D721Med (cell line): ENCODE data around the gene NUP93.

Experiments used
- DNase-seq: peaks from one replicate; pipeline ENCODE4 v3.0.0; 2011; ENCODE audit warnings: low spot score; ENCODE audit not compliant: insufficient read length
- FAIRE-seq: peaks from 2 replicates; lab custom pipeline; 2011; peaks lifted over from hg19 to GRCh38; lab: Jason Lieb, UNC
- TF ChIP-seq, protein P1 (sequence below): IDR thresholded peaks from 2 replicates; pipeline ENCODE4 v1.5.1; 2012; ENCODE audit warnings: mild to moderate bottlenecking, control low read depth; ENCODE audit not compliant: insufficient read depth; ENCODE audit errors: missing control alignments

Gene NUP93

DNA sequence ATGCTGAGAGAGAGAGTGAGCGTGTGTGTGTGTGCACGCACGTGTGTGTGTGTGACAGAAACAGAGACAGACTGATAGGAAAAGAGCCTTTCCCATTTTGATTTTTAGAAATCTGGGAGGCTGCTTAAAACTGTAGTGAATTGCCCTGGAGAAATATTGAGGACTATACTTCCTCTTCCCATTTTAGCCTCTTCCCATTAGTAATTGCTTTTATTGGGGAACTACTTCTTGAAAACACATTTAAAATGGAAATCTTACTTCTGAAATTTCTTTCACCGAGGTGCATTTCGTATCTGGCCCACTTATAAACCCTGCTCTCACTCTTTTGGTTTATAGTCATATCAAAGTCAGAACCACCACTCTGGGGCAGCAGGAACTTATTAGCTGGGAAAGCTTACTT lies 47.1 kb downstream of the NUP93 start:
- TF ChIP-seq, protein P1, sequence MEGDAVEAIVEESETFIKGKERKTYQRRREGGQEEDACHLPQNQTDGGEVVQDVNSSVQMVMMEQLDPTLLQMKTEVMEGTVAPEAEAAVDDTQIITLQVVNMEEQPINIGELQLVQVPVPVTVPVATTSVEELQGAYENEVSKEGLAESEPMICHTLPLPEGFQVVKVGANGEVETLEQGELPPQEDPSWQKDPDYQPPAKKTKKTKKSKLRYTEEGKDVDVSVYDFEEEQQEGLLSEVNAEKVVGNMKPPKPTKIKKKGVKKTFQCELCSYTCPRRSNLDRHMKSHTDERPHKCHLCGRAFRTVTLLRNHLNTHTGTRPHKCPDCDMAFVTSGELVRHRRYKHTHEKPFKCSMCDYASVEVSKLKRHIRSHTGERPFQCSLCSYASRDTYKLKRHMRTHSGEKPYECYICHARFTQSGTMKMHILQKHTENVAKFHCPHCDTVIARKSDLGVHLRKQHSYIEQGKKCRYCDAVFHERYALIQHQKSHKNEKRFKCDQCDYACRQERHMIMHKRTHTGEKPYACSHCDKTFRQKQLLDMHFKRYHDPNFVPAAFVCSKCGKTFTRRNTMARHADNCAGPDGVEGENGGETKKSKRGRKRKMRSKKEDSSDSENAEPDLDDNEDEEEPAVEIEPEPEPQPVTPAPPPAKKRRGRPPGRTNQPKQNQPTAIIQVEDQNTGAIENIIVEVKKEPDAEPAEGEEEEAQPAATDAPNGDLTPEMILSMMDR = no peak
- no peak for FAIRE-seq
- DNase-seq = no peak

DNA sequence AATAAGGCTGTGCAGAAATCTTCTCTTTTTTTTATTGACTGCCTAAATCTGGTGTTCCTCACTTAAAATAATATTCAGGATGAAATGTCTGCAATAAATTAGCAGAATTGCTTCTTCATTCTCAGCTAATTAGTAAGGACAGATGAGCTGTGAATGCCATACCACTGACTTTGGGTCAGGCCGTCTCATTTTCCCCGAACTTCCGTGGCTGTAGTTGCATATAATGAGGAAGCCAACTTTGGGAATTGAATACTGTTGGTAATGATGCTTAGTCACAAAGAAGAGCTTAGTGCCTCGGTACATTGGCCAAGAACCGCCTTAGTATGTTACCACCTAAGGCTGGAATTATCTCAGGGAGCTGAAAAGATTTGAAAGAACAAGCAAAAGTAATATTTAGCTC lies 47.6 kb downstream of the NUP93 start:
- FAIRE-seq = no peak
- TF ChIP-seq, protein P1 = no peak

DNA sequence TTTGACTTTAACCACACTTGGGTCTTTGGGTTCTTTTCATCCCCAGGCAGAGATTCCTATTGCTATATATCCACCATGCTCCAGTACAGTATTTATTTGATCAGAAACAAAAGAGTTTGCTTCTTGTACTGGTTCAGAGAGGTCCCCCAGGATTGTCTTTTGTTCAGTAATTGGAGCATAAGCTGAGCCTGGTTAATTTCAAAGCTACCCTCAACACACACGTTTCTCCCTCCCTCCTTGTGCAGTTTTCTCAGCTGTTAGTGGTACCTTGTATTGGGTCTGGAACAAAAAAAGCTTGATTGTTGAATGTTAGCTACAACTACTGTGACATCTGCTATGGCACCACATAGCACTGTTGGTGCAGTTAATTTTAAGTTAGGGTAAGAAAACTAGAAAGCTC lies 50.0 kb downstream of the NUP93 start:
- FAIRE-seq (no peak), DNase-seq (no peak)
- TF ChIP-seq, protein P1 = no peak

More for the DNA sequence above, 47.6 kb downstream of the NUP93 start:
- DNase-seq = no peak

DNA sequence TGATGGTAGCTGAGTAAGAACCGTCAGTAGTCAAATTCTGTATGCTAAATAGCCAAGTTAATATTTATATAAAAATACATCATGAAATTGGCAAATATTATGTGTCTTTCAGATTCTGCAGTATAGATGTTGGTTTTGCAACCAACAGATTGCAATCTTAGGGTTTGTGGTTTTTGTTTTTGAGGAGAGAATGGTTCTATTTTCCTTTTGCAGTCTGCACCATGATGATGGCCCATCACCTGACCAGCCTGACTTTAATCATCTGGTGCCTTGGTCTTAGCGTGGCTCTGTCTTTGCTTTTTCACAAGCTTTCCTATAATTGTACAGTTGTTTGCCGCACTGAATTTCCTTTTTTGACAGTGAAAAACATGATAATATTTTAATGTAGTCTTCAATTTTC lies 50.7 kb downstream of the NUP93 start:
- TF ChIP-seq, protein P1 = no peak
- no peak for FAIRE-seq
- DNase-seq = no peak

DNA sequence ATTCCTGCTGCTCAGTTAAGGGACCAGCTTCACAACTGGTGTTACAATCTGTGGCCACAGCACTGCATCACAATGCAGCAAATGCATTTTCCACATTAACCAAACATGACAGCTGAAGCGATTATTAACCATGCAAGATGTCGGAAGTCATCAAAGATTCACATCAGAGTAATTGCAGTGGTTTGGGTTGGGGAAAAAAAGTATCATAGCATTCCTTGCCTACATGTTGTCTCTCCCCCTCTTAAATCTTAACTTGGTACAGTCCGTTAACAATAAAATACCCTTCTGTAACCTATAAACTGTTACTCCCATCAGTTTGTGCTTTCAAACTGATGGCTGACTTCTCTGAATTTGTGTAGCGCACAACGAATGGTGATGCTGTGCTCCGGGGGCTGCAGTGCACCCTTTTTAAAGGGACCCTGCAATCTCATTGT lies 51.6 kb downstream of the NUP93 start:
- DNase-seq (no peak), FAIRE-seq (no peak)
- TF ChIP-seq, protein P1 = no peak

DNA sequence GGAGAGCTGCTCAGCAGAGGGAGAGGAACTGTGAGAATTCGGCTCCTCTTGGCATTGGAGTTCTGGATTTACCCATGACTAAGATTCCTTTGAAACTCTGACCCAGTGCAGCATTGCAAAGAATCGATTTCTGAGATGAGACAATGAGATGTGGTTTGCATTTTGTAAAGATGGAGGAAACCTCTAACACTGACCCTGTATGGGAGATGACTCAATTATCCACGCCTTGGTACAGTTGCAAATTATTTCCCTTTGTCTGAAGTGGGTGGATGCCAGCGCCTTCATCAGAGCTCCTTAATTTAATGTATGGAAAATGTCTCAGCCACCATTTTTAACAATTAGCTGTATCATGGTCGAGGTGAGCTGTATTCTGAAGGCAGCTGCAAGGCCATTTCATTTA lies 53.4 kb downstream of the NUP93 start:
- DNase-seq (no peak), FAIRE-seq (no peak)
- TF ChIP-seq, protein P1 = no peak

DNA sequence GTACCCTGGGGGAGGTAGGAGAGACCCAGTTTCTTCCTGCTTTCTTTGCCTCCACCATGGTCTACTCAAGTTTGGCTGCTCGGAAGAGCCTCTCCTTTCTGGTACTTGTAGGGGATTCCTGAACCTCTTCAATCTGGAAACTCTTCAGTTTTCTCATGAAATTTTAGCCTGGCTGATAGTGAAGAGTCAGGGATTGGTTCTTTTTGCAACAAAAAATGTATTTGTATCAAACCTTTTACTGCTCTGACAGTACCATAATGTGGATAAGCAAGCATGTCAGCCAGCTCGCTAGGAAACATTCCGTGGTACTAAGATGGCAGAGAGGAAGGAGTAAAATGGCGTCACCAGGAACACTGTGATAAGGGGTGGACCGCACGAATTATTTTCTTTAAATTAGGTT lies 55.4 kb downstream of the NUP93 start:
- TF ChIP-seq, protein P1 = no peak
- FAIRE-seq (no peak), DNase-seq (no peak)
